Spleen (tissue), 7 donors: ENCODE results near the gene TMEM259.

Experiments used
- POLR2A ChIP-seq, 3 donors: fragments of 450-650 bp; IDR thresholded peaks; one replicate each; pipeline ENCODE4 v1.5.1; 2017; ENCODE audit warnings: antibody characterized with exemption in 3 of 3, mild to moderate bottlenecking in 1 of 3
- POLR2AphosphoS5 ChIP-seq, 3 donors: sonication (generic); formaldehyde crosslinking; IDR thresholded peaks; one replicate each; pipeline ENCODE4 v1.5.1; 2017; ENCODE audit warnings: antibody characterized with exemption in 3 of 3
- TF ChIP-seq, protein P1 (sequence below), 11 experiments: fragments of 200-600 bp in 7 of 11; fragments of 450-650 bp in 4 of 11; sonication (generic) in 4 of 11; IDR thresholded peaks in 8 of 11; conservative IDR thresholded peaks in 3 of 11; 1 replicate in 7 of 11; 2 replicates in 4 of 11; pipeline versions ENCODE4 v1.4.0 to v1.8.0; 2016 to 2021; ENCODE audit warnings: antibody characterized with exemption in 11 of 11, inconsistent platforms in 4 of 11, mild to moderate bottlenecking in 1 of 11
- donor health status: DM: no; HTN: no; CAD: no; lungs with moderate emphysema.
- donor health status: DM: no; HTN: no; CAD: no.
- donor health status: DM: no; HTN: no; CAD: no.

DNA sequence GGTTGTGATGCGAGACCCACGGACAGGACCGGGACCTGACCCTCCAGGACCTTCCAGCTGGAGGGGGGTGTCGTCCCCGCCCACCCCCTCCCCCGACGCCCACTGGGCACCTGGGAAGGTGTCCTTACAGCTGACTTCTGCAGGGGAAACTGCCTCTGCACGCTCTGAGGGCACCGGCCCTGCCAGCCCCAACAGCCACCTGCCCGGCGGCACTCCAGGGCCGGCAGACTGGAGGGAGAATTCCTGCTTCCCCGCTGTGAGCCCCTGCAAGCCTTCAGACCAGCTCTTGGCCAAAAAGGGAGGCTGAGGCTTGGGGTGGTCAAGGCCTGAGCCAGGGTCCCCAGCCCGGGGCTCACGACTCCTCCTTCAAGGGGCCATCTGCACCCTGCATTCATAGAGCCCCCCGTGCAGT is 6.7 kb upstream of the TMEM259 start:
- TF ChIP-seq, protein P1, sequence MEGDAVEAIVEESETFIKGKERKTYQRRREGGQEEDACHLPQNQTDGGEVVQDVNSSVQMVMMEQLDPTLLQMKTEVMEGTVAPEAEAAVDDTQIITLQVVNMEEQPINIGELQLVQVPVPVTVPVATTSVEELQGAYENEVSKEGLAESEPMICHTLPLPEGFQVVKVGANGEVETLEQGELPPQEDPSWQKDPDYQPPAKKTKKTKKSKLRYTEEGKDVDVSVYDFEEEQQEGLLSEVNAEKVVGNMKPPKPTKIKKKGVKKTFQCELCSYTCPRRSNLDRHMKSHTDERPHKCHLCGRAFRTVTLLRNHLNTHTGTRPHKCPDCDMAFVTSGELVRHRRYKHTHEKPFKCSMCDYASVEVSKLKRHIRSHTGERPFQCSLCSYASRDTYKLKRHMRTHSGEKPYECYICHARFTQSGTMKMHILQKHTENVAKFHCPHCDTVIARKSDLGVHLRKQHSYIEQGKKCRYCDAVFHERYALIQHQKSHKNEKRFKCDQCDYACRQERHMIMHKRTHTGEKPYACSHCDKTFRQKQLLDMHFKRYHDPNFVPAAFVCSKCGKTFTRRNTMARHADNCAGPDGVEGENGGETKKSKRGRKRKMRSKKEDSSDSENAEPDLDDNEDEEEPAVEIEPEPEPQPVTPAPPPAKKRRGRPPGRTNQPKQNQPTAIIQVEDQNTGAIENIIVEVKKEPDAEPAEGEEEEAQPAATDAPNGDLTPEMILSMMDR (IDR thresholded peaks at IDR 0.05 in 8 of 11, conservative IDR thresholded peaks at IDR 0.05 in 3 of 11), result no peak
- TF ChIP-seq POLR2A (IDR thresholded peaks at IDR 0.05) (no peak), POLR2AphosphoS5 (IDR thresholded peaks at IDR 0.05) (no peak)
